SK-N-SH treated with all-trans-retinoic acid at 6 μM for 48 hours (cell line): Measurements from ENCODE around the gene HAUS6.
"Not testable (repeated sequence)": the region's sequence is repeated elsewhere in the genome, so short reads cannot be mapped to it uniquely, and the experiment has no call there.

ENCODE experiments used
- ATAC-seq: fragments of 200-7000 bp; cut with Tn5 transposase; 3 replicates; pipeline ENCODE4 v1.9.1; 2020; ENCODE audit warnings: mild to moderate bottlenecking, moderate library complexity
- ARNTL ChIP-seq: fragments of 450-650 bp; formaldehyde crosslinking; IDR thresholded peaks from 2 replicates; pipeline ENCODE4 v1.5.0; 2020; ENCODE audit warnings: low read depth, mild to moderate bottlenecking, moderate library complexity, borderline replicate concordance
- BACH2 ChIP-seq: fragments of 250-450 bp; sonication (Bioruptor Pico); IDR thresholded peaks from 2 replicates; pipeline ENCODE4 v1.9.0; 2021; ENCODE audit warnings: mild to moderate bottlenecking, borderline replicate concordance
- CREB5 ChIP-seq: fragments of 250-450 bp; sonication (Bioruptor Pico); IDR thresholded peaks from 2 replicates; pipeline ENCODE4 v1.5.1; 2020; ENCODE audit warnings: low read depth, mild to moderate bottlenecking, moderate library complexity
- CSDC2 ChIP-seq: fragments of 250-450 bp; sonication (Bioruptor Pico); IDR thresholded peaks from 2 replicates; pipeline ENCODE4 v1.5.0; 2020; ENCODE audit warnings: mild to moderate bottlenecking, moderate library complexity
- CSRNP3 ChIP-seq: fragments of 250-450 bp; sonication (Bioruptor Pico); IDR thresholded peaks from 2 replicates; pipeline ENCODE4 v1.5.1; 2021; ENCODE audit warnings: mild to moderate bottlenecking, moderate library complexity
- ESRRG ChIP-seq: fragments of 250-450 bp; sonication (Bioruptor Pico); IDR thresholded peaks from 2 replicates; pipeline ENCODE4 v1.6.1; 2021; ENCODE audit warnings: mild to moderate bottlenecking
- GLIS3 ChIP-seq: fragments of 250-450 bp; sonication (Bioruptor Pico); IDR thresholded peaks from 2 replicates; pipeline ENCODE4 v1.5.0; 2020; ENCODE audit warnings: mild to moderate bottlenecking, moderate library complexity
- ISL1 ChIP-seq: fragments of 250-450 bp; sonication (Bioruptor Pico); IDR thresholded peaks from 2 replicates; pipeline ENCODE4 v2.1.2; 2022; ENCODE audit warnings: mild to moderate bottlenecking, moderate library complexity
- OSR1 ChIP-seq: fragments of 250-450 bp; sonication (Bioruptor Pico); IDR thresholded peaks from 2 replicates; pipeline ENCODE4 v1.8.0; 2022; ENCODE audit warnings: moderate library complexity, mild to moderate bottlenecking, inconsistent platforms
- POU6F1 ChIP-seq: fragments of 250-450 bp; sonication (Bioruptor Pico); IDR thresholded peaks from 2 replicates; pipeline ENCODE4 v1.8.0; 2021; ENCODE audit warnings: low read depth, mild to moderate bottlenecking, moderate library complexity, borderline replicate concordance
- PPARA ChIP-seq: fragments of 250-450 bp; sonication (Bioruptor Pico); IDR thresholded peaks from 2 replicates; pipeline ENCODE4 v1.5.0; 2020; ENCODE audit warnings: mild to moderate bottlenecking, borderline replicate concordance
- RARB ChIP-seq: fragments of 250-450 bp; sonication (Bioruptor Pico); IDR thresholded peaks from 2 replicates; pipeline ENCODE4 v1.8.0; 2021; ENCODE audit warnings: mild to moderate bottlenecking, moderate library complexity
- SNAI2 ChIP-seq: fragments of 250-450 bp; sonication (Bioruptor Pico); IDR thresholded peaks from 2 replicates; pipeline ENCODE4 v1.5.0; 2020; ENCODE audit warnings: mild to moderate bottlenecking, moderate library complexity
- TCF4 ChIP-seq: fragments of 250-450 bp; sonication (Bioruptor Pico); IDR thresholded peaks from 2 replicates; pipeline ENCODE4 v1.8.0; 2021; ENCODE audit warnings: mild to moderate bottlenecking, moderate library complexity, borderline replicate concordance
- TOX ChIP-seq: fragments of 250-450 bp; sonication (Bioruptor Pico); IDR thresholded peaks from 2 replicates; pipeline ENCODE4 v1.8.0; 2021; ENCODE audit warnings: mild to moderate bottlenecking, moderate library complexity, borderline replicate concordance
- TSHZ2 ChIP-seq: fragments of 250-450 bp; sonication (Bioruptor Pico); IDR thresholded peaks from 2 replicates; pipeline ENCODE4 v1.5.0; 2020; ENCODE audit warnings: mild to moderate bottlenecking, moderate library complexity
- ZC3H10 ChIP-seq: fragments of 250-450 bp; sonication (Bioruptor Pico); IDR thresholded peaks from 2 replicates; pipeline ENCODE4 v1.5.1; 2021; ENCODE audit warnings: mild to moderate bottlenecking, moderate library complexity
- ZFP30 ChIP-seq: fragments of 450-650 bp; formaldehyde crosslinking; IDR thresholded peaks from 2 replicates; pipeline ENCODE4 v1.5.0; 2022; ENCODE audit warnings: mild to moderate bottlenecking, moderate library complexity
- ZNF565 ChIP-seq: fragments of 450-650 bp; formaldehyde crosslinking; conservative IDR thresholded peaks from 2 replicates; pipeline ENCODE4 v1.5.0; 2020; ENCODE audit warnings: low read depth, mild to moderate bottlenecking, moderate library complexity
- ZNF70 ChIP-seq: fragments of 450-650 bp; formaldehyde crosslinking; IDR thresholded peaks from 2 replicates; pipeline ENCODE4 v1.5.0; 2020; ENCODE audit warnings: mild to moderate bottlenecking, moderate library complexity
- ZNF8 ChIP-seq: fragments of 450-650 bp; formaldehyde crosslinking; IDR thresholded peaks from 2 replicates; pipeline ENCODE4 v1.5.0; 2020; ENCODE audit warnings: mild to moderate bottlenecking, moderate library complexity

The HAUS6 gene

GRCh38 chr9:19102631-19103345, at the start of gene HAUS6:
TSS of gene HAUS6 (minus strand) at chr9:19102904. CDS start at chr9:19102651, 253 bp downstream.
- ATAC-seq, result peak; percentile 99
- TF ChIP-seq PPARA, result no peak
- no peak for TF ChIP-seq SNAI2 (CRISPR knock-in tag)
- TF ChIP-seq CSRNP3 (CRISPR knock-in tag), result no peak
- no peak for TF ChIP-seq CSDC2
- TF ChIP-seq TCF4 (CRISPR knock-in tag), result no peak
- TF ChIP-seq ZFP30, result no peak
- TF ChIP-seq TSHZ2 (CRISPR knock-in tag), result no peak
- no peak for TF ChIP-seq ISL1 (CRISPR knock-in tag)
- TF ChIP-seq CREB5 (CRISPR knock-in tag), result no peak
- TF ChIP-seq ZNF8 (CRISPR knock-in tag), result no peak
- TF ChIP-seq ARNTL (CRISPR knock-in tag), result no peak
- no peak for TF ChIP-seq TOX (CRISPR knock-in tag)
- no peak for TF ChIP-seq RARB (CRISPR knock-in tag)
- TF ChIP-seq ZNF565 (CRISPR knock-in tag), result no peak

GRCh38 chr9:19152160-19152498, 49.4 kb upstream of the HAUS6 start:
- not testable (repeated sequence) for ATAC-seq

- TF ChIP-seq OSR1 (CRISPR knock-in tag), result no peak
- TF ChIP-seq ISL1 (CRISPR knock-in tag), result no peak
- TF ChIP-seq ZC3H10 (CRISPR knock-in tag), result no peak
- no peak for TF ChIP-seq CREB5 (CRISPR knock-in tag)
- TF ChIP-seq SNAI2 (CRISPR knock-in tag), result no peak
- no peak for TF ChIP-seq ARNTL (CRISPR knock-in tag)
- no peak for TF ChIP-seq ZFP30
- TF ChIP-seq BACH2 (CRISPR knock-in tag), result no peak
- TF ChIP-seq ESRRG (CRISPR knock-in tag), result no peak
- no peak for TF ChIP-seq RARB (CRISPR knock-in tag)
- TF ChIP-seq PPARA, result no peak
- TF ChIP-seq ZNF70 (CRISPR knock-in tag), result no peak
- no peak for TF ChIP-seq POU6F1 (CRISPR knock-in tag)
- no peak for TF ChIP-seq GLIS3 (CRISPR knock-in tag)
- TF ChIP-seq, all 23 proteins: peak for 0
- ATAC-seq, result no peak
Measured at GRCh38 chr9:19151425-19152159, 48.9 kb upstream of the HAUS6 start.
